DLD1 (cell line): ENCODE results near the gene BLCAP.

Experiments
- in situ Hi-C: cut with HindIII; loops from 2 replicates; pipeline ENCODE4 v1.10.0; 2017; ENCODE audit warnings: low sequenced_read_pairs

The BLCAP gene

GRCh38 chr20:37530696-37531095 is 3.0 kb upstream of the BLCAP start:
- in situ Hi-C loops, result no loop called here

GRCh38 chr20:37529968-37530600 is 2.4 kb upstream of the BLCAP start:
- in situ Hi-C loops, result no loop called here

- in situ Hi-C loops, result no loop called here
These were observed 1.7 kb upstream of the BLCAP start for GRCh38 chr20:37529214-37529967.

GRCh38 chr20:37528446-37529213 is 954 bp upstream of the BLCAP start:
- in situ Hi-C loops, result no loop called here

GRCh38 chr20:37526839-37527637 is 638 bp downstream of the BLCAP start:
- in situ Hi-C loops, result no loop called here

- in situ Hi-C loops, result no loop called here
These were observed 1.3 kb downstream of the BLCAP start for GRCh38 chr20:37526238-37526838.

GRCh38 chr20:37525810-37526209 is 1.9 kb downstream of the BLCAP start:
- in situ Hi-C loops, result no loop called here

- in situ Hi-C loops, result loop anchor here (25.0 kb wide), 1 partner anchor 263 kb away; the partner anchor contains the start of gene GHRH
These were observed 2.6 kb downstream of the BLCAP start for GRCh38 chr20:37524859-37525708.

- in situ Hi-C loops, result loop anchor here (25.0 kb wide), 1 partner anchor 262 kb away; the partner anchor contains the start of gene GHRH
These were observed 3.6 kb downstream of the BLCAP start for GRCh38 chr20:37523911-37524700.

- in situ Hi-C loops, result loop anchor here (25.0 kb wide), 1 partner anchor 261 kb away; the partner anchor contains the start of gene GHRH
These were observed 4.7 kb downstream of the BLCAP start for GRCh38 chr20:37523012-37523391.

GRCh38 chr20:37522260-37523011 is 5.2 kb downstream of the BLCAP start:
- in situ Hi-C loops, result loop anchor here (25.0 kb wide), 1 partner anchor 260 kb away; the partner anchor contains the start of gene GHRH

- in situ Hi-C loops, result loop anchor here (25.0 kb wide), 1 partner anchor 259 kb away; the partner anchor contains the start of gene GHRH
These were observed 6.5 kb downstream of the BLCAP start, which contains the start of gene NNAT for GRCh38 chr20:37521061-37521771. Gene NNAT (plus strand): TSS chr20:37521250. CDS start chr20:37521332, 82 bp downstream.

GRCh38 chr20:37520419-37520955 is 7.2 kb downstream of the BLCAP start:
- in situ Hi-C loops, result loop anchor here (25.0 kb wide), 1 partner anchor 258 kb away; the partner anchor contains the start of gene GHRH

GRCh38 chr20:37519508-37520418 is 7.9 kb downstream of the BLCAP start:
- in situ Hi-C loops, result loop anchor here (25.0 kb wide), 1 partner anchor 257 kb away; the partner anchor contains the start of gene GHRH
